ENCODE data around the gene ABCC9.

ABCC9 gene

DNA sequence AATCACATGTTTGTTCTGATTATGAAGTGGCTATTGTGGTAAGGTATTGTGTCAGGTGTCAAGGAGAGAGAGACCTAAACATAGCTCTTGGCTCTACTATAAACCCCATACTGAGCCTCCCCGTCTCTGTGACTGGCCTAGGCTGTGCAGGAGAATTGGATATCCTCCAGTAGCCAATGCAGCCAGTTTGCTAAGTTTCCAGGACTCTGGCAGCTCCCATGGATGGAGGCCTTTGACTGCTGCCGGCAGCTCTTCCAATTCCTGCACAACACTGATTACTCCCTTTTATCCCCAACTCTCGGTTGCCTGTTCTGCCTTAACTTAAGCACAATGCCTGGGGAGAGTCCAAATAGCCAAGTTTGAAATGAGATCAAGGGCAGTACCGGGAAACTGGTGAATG lies 59.3 kb downstream of the ABCC9 start:
- FAIRE-seq (no peak), DNase-seq (ENCODE audit: low spot score) (no peak)

DNA sequence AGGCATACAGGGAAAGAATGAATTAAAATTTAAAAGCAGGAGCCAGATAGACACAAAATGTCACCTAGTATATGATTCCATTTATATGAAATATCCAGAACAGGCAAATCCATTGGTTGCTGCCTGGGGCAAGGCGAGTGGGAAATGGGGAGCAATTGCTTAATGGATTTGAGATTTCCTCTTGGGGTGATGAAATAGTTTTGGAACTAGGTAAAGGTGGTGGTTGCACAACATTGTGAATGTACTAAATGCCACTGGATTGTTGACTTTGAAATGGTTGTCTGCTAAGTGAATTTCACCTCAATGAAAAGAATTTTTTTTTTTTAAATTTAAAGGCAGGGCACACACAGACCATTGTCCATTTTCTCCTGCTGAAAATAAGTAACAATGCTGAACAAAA lies 61.9 kb downstream of the ABCC9 start:
- no peak for FAIRE-seq

DNA sequence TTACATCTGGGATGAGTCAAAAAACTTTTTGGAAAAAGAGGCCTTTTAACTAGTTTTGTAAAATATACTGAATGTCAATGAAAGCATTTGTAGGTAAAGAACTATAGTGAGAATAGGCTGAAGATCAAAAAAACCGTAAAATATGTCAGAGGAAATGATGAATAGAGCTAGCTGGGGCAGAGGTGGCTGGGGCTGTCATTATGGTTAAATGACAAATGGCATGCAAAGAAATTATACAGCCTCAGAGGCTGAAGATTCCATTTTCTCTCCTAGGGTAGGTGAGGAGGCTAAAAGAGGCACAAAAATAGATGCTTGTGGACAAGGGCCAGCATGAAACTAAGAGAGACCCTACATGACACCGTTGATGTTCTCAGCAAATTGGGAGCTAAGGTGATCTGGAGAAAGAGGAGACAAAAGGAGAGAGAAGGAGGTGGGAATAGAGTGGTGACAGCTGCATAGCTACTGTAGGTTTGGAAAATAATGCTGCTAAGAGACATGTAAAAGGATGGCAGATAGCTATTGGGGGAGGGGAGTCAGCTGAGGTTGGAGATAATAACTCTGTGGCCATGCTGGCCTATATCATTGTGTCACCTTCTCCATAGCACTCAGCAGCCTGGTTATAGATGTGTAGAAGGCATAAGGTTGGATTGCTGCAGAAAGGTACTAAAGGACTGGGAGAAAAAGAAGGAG lies 63.8 kb downstream of the ABCC9 start:
- FAIRE-seq (no peak), DNase-seq (ENCODE audit: low spot score) (no peak)

More for the DNA sequence above, 61.9 kb downstream of the ABCC9 start:
- no peak for DNase-seq (ENCODE audit: low spot score)

DNA sequence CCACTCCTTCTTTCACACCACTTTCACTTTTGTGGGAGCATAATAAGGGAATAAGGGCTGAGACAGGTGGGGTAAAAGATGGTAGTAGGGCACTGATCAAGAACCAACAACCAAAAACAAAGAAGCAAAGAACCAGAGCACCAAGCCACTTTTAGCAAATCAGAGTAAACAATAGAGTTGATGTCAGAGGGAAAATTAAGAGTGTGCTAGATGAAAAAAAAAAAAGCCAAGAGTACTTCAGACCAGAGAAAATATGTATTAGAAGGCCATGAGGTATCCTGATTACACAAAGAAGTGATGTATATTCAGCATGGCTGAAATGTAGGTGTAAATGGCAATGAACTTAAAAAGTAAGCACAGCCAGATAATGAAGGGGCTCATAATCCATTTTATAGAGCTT lies 75.4 kb downstream of the ABCC9 start:
- DNase-seq (ENCODE audit: low spot score) (no peak), FAIRE-seq (no peak)

DNA sequence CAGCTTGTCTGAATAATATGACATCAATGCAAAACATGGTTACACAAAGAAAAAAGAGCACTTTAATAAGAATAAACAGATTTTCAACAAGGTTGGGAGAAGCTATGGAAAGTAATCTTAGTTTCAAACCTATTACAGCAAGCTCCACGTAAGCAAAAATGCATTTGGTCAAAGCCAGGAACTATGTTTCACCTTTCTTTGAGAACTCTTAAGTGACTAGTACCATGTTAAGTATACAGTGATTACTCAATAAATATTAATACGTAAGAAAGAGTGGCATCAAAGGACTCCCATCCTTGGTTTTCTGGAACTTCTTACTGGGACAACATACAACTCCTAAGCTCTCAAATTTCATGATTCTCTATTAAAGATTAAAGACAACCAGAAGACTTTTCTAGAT lies 80.7 kb downstream of the ABCC9 start:
- no peak for DNase-seq (ENCODE audit: low spot score)
- FAIRE-seq: no peak

DNA sequence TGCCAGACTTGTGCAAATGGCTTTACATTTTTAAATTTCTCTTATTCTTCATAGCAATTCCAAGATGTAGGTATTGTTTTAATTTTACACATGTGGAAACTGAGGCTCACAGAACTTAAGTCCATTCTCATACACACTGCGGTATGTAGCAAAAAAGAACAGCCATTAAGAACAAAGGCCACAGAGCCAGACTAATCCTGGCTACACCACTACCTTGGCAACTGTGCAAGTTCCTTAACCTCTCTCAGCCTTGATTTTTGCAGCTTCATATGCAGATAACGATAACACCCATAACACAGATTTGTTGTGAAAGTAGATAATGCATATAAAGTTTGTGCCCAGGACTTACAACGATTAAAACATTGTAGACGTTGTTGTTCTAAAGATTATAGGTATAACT lies 81.1 kb downstream of the ABCC9 start:
- no peak for FAIRE-seq

DNA sequence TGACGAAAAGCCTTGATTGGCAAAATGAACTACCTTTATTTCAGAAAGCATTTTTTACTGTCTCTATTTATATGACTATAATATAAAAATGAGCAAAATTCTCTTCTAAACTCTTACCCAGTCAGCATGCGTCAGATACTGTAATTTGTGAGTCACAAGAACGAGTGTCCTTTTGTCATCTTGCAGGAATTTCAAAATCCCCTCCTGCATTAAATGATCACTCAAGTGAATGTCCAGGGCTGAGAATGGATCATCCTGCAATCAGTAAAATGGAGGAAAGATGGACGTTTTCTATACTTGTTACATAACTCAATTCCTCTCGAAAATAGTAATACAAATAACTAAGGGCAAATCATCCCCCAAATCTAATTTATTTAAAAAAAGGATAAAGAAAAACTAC lies 89.0 kb downstream of the ABCC9 start:
- DNase-seq (ENCODE audit: low spot score): peak; percentile 67
- FAIRE-seq: peak; percentile 79

More for the DNA sequence above, 81.1 kb downstream of the ABCC9 start:
- no peak for DNase-seq (ENCODE audit: low spot score)

DNA sequence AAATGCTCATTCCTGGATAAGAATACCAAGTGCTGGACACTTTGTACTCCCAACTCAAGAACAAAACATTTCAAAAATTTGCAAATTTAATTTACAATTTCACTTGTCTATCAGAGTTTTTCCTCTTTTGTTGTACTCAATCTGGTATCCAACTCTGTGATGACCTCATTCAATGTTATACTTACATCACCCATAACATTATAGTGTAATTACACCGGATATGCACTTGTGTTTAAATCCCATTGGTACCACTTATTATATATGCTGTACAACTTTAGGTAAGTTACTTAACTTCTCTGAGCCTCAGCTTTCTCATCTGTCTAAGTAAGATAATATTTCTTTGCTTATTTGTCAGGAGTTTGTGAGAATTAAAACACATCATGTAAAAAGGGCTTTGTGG lies 90.1 kb downstream of the ABCC9 start:
- FAIRE-seq (no peak), DNase-seq (ENCODE audit: low spot score) (no peak)

DNA sequence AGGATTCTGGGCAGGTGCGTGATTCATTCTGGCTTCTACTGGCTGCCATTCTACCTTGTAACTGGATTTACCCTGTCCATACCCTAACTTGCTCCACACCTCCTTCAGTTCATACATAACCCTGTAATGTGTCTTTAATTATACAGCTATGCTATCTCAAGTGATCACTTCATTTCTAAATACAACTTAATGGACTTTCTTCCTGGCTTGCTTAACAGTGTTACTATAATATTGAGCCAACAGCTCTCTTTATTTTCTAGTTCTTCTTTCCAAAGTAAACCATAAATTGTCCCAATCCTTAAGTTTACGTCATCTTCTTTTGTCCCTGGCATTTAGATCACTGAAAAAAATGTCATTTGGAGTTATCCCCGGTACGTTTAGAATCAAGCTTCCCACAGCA lies 90.8 kb downstream of the ABCC9 start:
- DNase-seq (ENCODE audit: low spot score): no peak
- no peak for FAIRE-seq

DNA sequence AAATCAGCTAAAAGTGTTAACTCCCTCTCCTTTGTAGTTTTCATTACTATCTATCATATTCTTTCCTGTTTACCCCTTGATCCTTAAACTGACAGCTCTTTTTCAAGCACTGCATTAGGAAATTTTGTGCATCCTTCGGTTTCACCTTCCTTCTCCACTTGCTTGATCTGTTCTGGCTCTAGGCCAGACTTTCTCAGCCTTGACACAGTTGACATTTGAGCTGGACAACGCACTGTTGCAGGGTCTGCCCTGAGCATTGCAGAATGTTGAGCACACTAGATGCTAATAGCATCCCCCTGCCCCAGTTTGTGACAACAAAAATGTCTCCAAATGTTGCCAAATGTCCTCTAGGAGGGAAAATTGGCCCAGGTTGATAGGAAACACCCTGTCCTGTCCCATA lies 91.3 kb downstream of the ABCC9 start:
- FAIRE-seq (no peak), DNase-seq (ENCODE audit: low spot score) (no peak)

DNA sequence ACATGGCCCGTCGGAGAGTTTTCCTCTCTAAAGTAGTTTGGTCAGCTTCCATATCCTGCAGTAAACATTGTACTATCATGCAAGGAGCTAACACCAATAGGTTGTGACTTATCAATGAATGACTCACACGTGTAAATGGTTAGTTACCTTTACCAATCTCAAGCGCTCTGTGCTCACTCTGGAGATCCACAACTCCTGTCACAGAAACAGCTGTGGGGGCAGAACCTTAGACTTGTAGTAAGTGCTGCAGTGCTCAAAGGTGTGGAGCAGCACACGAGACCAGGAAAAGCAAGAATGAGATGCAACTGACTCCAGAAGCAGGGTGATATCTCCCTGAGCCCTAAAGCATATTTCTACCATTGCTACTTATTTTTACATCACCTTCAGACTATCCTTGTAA lies 93.0 kb downstream of the ABCC9 start:
- DNase-seq (ENCODE audit: low spot score): no peak
- no peak for FAIRE-seq

DNA sequence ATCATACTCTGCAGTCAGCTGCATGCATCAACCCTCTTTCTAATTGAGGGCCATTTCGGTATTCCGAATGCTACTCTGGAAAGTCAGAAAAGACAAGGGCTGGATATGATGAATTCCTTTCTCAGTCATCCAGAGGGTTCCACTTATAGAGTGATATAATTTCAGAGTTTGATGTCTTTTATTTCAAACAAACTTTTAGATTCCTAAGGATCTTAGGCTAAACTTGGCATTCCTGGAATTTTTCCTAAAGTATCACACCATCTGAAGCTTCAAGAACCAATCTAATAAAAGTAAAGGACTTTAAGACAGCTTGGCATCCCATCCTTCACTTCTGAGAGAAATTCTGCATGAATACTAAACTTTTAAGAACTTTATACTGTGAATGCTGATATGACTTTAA lies 97.4 kb downstream of the ABCC9 start:
- FAIRE-seq (no peak), DNase-seq (ENCODE audit: low spot score) (no peak)

DNA sequence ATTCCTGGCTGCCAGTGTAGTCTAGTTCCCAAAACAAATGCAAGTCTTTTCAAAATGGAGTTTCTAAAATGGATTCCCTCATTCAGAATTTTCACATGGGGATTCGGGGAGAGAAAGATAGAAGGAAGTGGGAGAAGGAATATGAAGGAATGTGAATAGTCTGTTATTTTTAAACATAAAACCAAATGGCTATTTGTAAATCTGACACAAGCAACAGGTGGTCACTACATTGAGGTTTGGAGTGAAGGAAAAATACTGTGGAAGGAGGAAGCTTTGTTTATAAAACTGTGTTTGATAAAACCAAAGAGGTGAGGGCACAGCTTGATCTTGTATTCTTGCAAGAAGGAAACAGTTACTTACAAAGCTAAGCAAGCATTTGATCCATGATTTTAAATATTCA lies 101.5 kb downstream of the ABCC9 start:
- FAIRE-seq: no peak
- no peak for DNase-seq (ENCODE audit: low spot score)

DNA sequence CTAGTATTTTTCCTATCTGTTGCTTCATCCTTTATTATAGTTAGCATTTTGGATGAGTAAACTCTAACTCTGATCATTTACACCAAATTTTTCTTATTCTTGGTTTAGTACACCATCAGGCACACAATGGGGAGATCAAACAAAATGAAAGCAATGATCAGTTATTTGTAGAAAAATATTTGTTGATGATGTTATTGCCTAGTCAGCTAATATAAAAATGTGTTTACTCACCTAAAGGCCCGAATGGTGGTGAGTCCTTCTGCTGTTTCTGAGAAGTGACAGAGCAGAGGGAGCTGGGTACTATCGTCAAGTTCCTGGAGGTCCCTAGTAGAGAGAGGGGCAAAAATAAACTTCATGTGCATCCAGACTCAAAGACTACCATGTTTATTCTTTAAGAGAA lies 103.4 kb downstream of the ABCC9 start:
- DNase-seq (ENCODE audit: low spot score) (no peak), FAIRE-seq (no peak)

DNA sequence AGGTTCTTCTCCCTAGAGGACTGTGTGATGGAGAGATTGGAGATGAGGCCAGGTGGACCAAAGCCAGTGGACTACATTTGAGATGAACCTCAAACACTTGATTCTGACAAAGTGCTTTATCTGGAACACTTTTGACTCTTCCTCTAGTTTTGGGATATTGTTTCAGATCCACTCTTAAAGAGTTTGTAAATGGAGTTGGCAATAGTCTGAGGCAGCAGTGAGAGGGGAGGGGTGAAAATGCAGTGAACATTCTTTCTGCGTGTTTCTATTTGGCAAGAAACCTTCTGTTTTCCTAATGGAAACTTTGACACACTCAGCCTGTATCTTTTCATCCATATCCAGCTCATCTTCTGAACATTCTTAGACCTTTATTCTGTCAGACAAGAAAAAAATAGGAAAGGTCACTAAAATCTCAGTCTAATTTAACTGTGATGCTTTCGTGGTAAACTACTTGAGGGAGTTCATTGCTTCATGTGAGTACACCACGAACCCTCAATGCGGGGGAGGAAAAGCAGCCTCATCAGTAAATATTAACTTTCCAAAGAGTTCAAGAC lies 109.4 kb downstream of the ABCC9 start:
- DNase-seq (ENCODE audit: low spot score): peak; percentile 6
- peak; percentile 53 for FAIRE-seq

DNA sequence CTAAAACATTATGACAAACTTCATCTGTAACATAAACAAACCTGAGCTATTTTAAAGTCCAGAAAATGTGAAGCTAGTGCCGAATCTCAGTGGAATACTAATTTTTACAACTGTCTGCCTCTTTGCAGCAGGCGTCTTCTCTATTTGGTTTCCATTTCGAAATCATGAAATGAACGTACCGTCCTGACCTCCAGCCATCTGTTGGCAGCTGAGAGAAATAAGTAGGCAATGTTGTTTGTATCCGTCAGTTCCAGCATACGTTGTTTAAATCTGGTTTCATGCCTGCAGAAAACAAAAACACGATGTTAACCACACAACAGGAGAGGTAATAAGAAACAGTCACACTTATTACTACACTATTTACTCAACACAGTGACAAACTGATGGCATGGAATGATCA lies 112.4 kb downstream of the ABCC9 start:
- DNase-seq (ENCODE audit: low spot score): no peak
- no peak for FAIRE-seq

DNA sequence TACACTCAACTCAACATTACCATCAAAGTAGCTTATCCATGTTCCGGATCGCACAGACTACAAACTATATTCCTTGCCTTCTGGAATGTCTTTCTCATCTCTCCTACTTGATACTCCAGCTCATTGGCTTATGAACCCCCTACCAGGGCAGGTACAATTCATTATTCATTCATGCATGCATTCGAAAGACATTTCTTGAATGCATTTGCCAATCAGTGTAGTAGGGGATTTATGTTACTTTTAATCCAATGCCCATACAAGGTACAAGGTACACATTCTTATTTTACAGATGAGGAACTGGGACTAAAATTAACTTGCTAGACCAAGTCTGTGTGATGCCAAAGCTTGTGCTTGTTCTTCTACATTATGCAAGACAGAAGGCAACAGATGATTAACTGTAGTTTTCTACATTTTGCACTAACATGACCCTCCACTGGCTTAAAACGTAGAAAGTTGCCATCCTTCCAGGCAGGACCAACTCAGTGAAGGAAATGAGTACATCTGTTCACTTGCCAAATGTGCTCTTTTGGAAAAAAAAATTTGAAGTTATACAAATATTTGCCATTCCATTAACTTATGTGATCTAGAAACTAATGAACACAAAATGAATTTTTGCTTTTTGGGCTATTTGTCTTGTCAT lies 113.0 kb downstream of the ABCC9 start:
- FAIRE-seq: no peak

DNA sequence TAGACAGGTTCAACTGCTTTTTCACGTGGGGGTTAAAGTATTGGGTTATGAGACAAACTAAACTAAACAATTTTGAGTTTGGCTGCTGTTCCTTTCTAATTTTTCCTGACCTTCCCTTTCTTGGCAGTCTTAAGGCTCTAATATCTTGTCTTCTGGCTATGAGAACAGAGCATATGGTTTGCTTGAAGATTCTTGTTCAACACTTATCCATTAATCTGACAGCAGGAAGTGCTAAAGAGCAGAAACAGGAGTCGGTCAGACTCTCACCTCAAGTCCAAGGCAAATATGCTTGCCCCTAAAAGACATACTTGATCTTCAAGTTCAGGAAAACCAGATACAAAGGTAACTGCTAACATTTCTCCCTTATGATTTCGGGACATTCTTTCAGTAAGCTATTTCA lies 114.1 kb downstream of the ABCC9 start:
- DNase-seq (ENCODE audit: low spot score): no peak
- FAIRE-seq: no peak

More for the DNA sequence above, 113.0 kb downstream of the ABCC9 start:
- DNase-seq (ENCODE audit: low spot score): no peak

DNA sequence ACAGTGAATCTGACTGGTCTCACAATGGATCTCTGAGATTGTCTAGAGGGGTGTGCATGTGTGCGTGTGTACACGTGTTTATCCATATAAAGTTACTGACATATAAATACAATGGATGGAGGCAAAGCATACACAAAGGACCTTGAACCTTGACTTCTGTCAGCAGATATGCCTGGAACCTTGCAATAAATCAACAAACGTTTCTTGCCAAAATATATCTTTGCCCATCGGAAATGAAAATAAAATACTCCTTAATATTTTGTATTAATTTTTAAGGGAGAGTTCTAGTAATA lies 114.7 kb downstream of the ABCC9 start:
- no peak for FAIRE-seq
- DNase-seq (ENCODE audit: low spot score): no peak

DNA sequence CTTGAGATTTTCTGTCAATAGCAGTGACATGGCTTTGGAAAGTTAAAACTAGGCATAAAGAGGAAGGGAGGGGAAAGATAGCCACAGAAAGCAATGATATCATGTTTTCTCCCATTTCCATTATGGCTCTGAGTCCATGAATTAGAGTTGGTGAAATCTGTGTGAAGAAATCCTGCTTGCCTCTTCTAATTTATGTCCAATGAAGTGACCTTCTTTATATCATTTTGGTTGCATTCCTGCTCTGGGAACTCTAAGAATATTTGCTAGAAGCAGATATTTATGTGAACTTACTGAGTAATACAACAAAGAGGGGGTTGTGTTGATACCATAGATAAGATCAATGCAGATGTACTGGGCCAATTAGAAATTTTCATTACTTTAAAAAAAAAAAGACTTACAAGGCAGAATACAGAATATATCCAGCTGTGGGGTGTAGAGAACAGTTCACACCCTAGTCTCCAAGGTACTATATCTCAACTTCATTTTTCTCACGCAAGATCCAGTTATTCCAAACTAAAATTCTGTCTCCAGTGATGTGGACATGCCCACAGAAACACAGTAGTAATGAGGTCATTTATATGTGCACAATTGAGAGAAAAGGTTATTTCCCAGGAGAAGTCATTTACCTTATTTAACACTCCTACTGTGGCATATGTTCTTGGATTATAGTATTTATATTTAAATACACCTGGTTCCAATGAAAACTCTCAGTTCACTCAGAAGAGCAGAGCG lies 115.2 kb downstream of the ABCC9 start:
- FAIRE-seq (no peak), DNase-seq (ENCODE audit: low spot score) (no peak)

DNA sequence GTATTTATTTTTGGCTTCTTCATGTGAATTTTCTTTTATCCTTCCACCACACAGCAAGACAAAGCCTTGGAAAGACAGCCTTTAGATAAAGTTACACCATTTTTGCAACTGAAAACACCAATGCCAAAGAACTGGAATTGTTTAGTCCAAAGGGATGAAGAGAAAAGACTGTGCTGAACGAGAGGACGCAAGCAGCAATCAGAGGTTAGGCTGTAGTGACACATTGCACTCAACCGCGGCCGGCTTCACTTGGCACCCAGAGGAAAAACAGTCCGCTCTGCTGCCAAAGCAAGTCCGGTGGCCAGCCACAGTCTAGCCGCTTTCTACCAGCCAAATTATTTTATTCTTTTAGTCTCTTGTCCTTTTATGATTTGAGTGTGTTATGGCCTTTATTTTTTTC lies 117.6 kb downstream of the ABCC9 start:
- DNase-seq (ENCODE audit: low spot score) (no peak), FAIRE-seq (no peak)

DNA sequence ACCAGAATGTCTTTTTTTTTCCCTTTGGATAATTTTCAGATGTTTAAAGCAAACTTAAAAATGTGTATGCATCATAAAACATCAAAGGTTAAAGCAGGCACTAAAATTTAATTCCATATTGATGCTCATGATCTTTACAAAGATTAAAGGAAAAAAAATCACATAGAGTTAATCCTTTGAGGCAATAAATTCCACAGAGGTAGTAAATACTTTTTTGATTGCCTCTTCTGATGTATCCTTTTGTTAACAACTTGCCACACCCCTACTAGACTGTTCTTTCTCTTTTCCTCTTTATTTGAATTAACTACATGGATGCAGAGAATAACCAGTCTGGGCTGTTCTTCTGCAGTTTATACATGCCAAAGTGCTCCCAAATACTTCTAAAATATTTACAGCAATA lies 121.5 kb downstream of the ABCC9 start:
- FAIRE-seq (no peak), DNase-seq (ENCODE audit: low spot score) (no peak)

DNA sequence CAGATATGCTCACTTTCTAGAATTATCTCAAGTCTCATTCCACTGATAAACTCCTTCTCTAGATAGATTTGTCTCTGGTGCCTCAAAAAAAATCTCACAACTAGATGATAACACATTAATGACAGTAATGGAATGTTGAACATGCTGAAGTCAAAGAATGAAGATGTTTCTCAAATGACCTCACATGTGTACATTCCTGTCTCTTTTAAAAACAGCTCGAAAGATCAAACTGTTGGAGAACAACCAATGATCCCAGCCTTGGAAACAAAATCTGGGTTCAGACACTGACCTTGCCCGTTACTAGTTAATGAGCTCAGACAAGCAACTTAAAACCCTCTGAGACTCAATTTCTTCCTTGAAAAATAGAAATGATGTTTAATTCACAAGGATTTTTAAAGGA lies 122.0 kb downstream of the ABCC9 start:
- FAIRE-seq (no peak), DNase-seq (ENCODE audit: low spot score) (no peak)

All from RCC 7860 (cell line).